Left lobe of liver (tissue), 2 donors: ENCODE measurements around the gene RABL2A. TPM values are rescaled to one million over a fixed set of nuclear protein-coding genes. Genes with fewer than 3 reads are reported as not detected.
"Not testable (repeated sequence)": the region's sequence is repeated elsewhere in the genome, so short reads cannot be mapped to it uniquely, and the experiment has no call there.

Experiments used
- ATAC-seq: fragments of 200-7000 bp; cut with Tn5 transposase; one replicate; pipeline ENCODE4 v1.9.1; 2020; ENCODE audit warnings: mild to moderate bottlenecking, moderate library complexity
- DNase-seq: peaks from one replicate; pipeline ENCODE4 v3.0.0-alpha.2; 2020; ENCODE audit warnings: low spot score
- total RNA-seq: library from RNA; stranded (reverse); gene quantifications from one replicate; pipeline ENCODE4 v1.2.1, GENCODE V29; 2021
- donor health status: DM: no; HTN: no; CAD: no; lungs with moderate emphysema.
- donor health status: DM: no; HTN: yes; CAD: no.

The RABL2A gene
- total RNA-seq, 1 donor from 2014 or later = 7.8 TPM

GRCh38 chr2:113676623-113677266, 49.7 kb downstream of the RABL2A start:
- ATAC-seq = no peak

DNA sequence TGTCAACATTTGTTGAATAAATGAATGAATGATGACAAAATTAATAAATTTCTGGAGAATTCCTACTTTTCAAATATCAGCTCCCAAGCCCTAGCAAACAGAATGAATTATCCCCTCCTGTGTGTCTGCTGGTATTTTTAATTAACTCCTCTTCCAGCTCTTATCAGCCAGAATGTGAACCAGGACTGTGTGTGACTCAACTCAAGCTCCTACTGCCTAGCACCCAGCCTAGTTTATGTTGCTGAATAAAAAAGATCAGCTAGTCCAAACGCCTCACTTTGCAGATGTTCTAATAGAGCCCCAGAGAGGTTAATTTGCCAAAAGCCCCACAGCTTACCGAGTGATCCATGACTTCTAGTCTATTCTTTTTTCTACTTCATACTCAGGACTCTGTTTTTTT, 50.3 kb downstream of the RABL2A start:
- DNase-seq = no peak
- ATAC-seq = no peak

More at GRCh38 chr2:113676623-113677266, 49.7 kb downstream of the RABL2A start:
- no peak for DNase-seq

DNA sequence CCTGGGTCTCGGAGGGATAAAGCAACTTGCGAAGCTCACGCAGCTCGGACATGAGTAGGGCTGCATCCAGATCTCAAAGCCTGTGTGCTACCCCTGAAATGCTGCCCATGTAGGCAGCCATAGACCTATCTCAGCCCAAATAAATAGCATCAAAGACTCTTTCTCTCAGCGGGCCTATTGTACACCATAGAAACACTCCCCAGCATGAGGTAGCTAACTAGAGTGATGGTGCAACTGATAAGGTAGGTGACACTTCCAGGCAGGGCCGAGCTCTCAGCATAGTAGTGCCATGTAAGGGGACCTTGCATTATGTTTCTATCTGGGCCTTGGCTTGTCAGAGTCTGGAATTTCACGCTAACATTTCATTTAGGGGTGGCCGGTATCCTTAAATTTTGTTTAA, 52.4 kb downstream of the RABL2A start:
- DNase-seq (no peak), ATAC-seq (no peak)

- DNase-seq = no peak
- ATAC-seq = no peak
These were observed 58.4 kb downstream of the RABL2A start for GRCh38 chr2:113685471-113685870.

GRCh38 chr2:113686537-113686936, 59.5 kb downstream of the RABL2A start:
- ATAC-seq = no peak
- no peak for DNase-seq

DNA sequence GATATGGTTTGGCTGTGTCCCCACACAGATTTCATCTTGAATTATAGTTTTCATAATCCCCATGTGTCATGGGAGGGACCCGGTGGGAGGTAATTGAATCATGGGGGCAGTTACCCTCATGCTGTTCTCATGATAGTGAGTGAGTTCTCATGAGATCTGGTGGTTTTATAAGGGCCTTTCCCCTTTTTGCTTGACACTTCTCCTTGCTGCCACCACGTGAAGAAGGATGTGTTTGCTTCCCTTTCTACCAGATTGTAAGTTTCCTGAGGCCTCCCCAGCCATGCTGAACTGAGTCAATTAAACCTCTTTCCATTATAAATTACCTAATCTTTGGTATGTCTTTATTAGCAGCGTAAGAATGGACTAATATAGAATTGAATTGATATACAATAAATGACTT, 63.8 kb downstream of the RABL2A start:
- ATAC-seq, DNase-seq: not testable (repeated sequence)

Other genes starting within 250 kb of the RABL2A start
- 11.8 TPM for gene ZNG1B, start 189.6 kb upstream of the RABL2A start, total RNA-seq
- 0.10 TPM for gene FOXD4L1, start 128.6 kb upstream of the RABL2A start, total RNA-seq
- 30.3 TPM for gene SLC35F5, start 129.4 kb downstream of the RABL2A start, total RNA-seq